Stimulated activated CD4-positive, alpha-beta T cell treated with anti-CD3 and anti-CD28 coated beads, Interleukin-1b, Interleukin-23, amount 100 ng/mL, for 48 hours (primary cell): ENCODE data around the gene ENPP6.
"Not testable (repeated sequence)": the region's sequence is repeated elsewhere in the genome, so short reads cannot be mapped to it uniquely, and the experiment has no call there.

Source experiments
- DNase-seq: peaks from one replicate; pipeline ENCODE4 v3.0.0-alpha.2; 2020

ENPP6 gene

GRCh38 chr4:184146951-184147350 is 70.7 kb downstream of the ENPP6 start:
- DNase-seq = no peak

- no peak for DNase-seq
These were observed 72.1 kb downstream of the ENPP6 start for GRCh38 chr4:184145596-184145995.

DNA sequence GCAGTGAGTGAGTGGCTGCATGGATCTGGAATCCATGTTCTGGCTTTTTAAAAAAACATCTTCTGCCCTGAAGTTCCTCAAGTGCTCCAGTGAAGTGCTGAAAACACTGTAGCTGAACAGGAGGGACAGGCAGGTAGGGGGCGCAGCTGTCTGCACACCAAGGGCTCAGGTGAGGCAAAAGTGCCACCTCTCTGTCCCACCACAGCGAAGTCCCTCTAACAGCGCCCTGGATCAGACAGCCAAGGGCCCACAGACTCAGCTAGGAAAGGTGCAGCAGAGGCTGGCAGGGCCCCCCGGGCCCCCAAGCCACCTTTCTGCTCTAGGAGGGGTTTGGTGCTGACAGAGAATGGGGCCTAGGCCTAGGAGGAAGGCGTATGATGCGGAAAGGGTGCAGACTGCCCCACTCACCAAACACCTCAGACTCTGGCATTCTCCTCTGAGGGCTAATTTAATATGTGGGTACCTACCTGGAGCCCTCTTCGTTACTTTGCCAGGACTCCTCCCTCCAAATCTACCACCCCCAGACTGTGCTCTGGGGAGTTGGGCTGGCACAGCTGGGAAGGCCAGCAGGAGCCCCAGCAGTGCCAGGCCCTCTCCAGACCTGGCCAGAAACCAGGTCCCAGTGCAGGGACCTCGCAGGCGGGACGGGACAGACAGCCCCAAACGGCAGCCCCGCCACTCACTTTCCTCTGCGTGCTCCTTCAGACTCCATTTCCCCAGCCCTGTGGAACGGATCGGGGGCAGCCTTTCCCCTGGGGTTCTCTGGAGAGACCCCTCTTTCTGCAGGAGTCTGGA is 73.7 kb downstream of the ENPP6 start:
- no peak for DNase-seq

- DNase-seq = no peak
These were observed 75.3 kb downstream of the ENPP6 start for GRCh38 chr4:184142121-184143000.

DNA sequence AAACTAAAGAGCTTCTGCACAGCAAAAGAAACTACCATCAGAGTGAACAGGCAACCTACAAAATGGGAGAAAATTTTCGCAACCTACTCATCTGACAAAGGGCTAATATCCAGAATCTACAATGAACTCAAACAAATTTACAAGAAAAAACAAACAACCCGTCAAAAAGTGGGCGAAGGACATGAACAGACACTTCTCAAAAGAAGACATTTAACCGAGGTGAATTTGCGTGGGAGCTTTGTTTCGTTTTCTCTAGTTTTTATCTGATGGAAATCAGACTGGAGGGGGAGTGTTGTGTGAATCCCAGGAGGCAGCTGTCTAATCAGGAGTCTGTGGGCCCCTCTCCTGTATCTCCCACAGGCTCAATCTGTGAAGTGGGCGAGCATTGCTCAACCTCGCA is 76.8 kb downstream of the ENPP6 start:
- DNase-seq = not testable (repeated sequence)

DNA sequence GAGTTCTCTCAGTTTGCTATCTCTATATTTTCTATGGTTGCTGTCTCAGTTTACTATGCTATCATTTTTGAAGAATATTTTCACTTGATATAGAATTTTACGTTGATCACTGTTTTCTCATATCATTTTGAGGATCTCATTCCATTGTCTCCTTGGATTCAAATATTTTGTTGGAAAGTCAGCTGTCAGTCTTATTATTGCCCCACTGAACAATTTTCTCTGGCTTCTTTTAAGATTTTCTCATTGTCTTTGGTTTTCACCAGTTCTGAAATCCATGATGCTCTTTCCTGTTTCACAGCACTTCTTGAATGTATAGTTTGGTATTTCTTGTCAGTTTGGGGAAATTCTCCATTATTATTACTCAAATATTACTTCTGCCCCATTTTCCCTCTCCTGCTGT is 81.1 kb downstream of the ENPP6 start:
- DNase-seq = no peak

DNA sequence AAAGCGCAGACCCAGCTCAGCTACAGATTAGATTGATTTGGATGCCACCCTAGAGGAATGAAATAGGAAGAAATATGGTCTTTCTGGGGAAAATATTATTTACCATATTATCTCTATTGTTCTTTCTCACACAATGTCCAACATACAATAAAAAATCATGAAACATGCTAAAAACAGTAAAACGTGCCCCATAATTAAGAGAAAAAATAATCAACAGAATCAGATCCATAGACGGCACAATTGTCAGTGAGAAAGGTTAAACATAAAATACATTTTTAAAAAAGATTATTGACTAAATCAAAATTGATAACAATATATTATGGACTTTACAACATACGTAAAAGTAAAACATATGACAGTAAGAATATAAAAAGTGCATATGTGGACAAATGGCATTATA is 90.9 kb downstream of the ENPP6 start:
- DNase-seq = no peak

GRCh38 chr4:184122631-184123408 is 94.9 kb downstream of the ENPP6 start:
- no peak for DNase-seq

DNA sequence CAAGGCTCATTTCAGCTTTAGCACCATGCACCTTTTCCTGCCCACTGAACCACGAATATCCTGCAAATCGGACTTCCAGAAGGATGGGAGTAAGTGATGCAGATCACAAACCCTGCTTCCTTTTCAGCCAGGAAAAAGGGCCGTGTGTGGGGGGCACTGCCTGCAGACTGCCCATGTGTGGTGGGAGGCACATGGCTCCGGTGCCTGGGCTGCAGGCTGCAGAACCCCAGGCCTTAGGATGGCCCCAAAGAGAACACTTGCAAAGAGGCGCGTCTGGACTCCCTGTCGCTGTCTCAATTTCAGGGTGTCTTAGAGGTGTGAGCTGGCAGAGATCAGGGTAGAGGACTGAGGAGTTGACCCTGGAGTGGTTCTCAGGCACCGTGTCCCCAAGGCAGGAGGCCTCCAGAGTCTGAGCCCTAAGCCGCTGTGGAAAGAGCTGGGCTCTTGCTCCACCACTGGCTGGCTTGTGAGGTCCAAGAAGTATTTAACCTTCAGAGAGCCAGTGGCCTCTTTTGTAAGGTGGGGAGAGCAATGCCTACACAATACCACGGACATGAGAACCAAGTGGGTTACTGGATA is 97.0 kb downstream of the ENPP6 start:
- DNase-seq = no peak

GRCh38 chr4:184117662-184118199 is 99.9 kb downstream of the ENPP6 start:
- DNase-seq = no peak

DNA sequence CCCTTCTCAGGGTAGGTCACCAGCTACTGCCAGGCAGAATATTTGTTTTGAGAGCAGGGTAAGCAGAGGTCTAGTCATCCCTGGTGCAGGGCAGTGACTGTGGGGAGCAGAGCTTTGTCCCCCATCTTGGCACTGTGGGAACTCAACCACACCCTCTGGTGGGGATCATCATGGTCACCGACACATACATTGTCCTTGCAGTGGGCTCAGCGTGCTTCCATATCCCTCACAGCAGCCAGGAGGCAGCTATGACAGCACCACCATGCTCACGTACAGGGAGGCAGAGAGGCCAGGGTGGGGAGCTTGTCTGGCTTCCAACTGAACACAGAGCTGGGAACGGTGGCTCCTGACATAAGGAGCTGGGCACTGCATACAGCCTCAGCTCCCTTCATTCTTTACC is 102.3 kb downstream of the ENPP6 start:
- no peak for DNase-seq

DNA sequence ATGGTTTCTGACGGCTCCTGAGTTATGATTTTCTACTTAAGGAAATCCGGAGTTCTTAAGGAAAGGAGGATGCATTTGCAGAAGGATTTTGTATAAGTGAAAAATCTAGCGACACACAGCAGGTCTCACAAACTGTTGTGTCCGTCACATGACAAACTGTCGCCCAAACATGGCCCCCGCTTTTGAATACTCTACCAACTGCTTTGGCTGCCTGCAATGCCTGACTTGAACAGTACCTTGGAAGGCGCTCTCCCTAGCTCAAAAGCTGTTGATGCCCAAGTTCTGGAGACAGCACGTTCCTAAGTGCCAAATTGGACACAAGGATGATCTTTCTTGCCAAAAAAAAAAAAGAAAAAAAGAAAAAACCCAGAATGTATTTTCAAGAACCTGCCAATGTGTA is 103.2 kb downstream of the ENPP6 start:
- no peak for DNase-seq

GRCh38 chr4:184112006-184112550 is 105.6 kb downstream of the ENPP6 start:
- DNase-seq = no peak

- no peak for DNase-seq
These were observed 106.3 kb downstream of the ENPP6 start for GRCh38 chr4:184111233-184111832.

DNA sequence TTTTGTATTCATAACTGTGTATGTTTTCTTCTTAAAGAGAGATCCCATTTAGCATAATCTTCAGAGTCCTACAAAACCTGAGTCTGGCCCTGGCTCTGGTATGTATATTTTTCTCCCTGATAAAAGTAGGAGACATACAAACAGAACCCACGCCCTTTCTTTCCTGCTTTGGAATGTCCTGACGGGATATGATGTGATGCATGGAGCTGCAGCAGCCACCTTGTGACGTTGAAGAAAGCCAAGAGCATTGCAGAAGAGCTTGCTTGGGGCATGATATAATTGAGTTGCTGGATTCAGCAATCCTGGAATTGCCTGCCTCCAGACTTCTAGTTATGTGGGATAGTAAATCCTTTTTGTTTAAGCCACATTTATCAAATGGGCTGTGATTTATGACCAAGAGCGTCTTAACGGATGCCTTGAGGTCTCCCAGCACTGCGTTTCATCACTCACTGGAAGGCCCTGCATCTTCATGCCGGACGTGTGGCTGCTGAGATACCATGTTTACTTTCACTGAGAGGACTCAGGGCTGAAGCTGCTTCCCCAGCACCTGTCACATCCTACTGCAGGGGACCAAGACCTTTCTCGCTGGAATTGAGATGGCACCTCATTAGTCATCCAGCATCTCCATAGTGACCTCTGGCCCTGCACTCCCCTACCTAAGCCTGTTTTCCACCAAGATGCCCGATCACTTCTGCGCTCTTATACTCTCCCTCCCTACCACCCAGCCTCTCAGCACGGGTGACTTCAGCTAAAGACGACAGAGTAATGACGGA is 107.0 kb downstream of the ENPP6 start:
- DNase-seq = no peak

- DNase-seq = no peak
These were observed 109.6 kb downstream of the ENPP6 start for GRCh38 chr4:184108006-184108501.

- no peak for DNase-seq
These were observed 113.1 kb downstream of the ENPP6 start for GRCh38 chr4:184104419-184105101.

- DNase-seq = no peak
These were observed 114.0 kb downstream of the ENPP6 start for GRCh38 chr4:184103527-184104264.

DNA sequence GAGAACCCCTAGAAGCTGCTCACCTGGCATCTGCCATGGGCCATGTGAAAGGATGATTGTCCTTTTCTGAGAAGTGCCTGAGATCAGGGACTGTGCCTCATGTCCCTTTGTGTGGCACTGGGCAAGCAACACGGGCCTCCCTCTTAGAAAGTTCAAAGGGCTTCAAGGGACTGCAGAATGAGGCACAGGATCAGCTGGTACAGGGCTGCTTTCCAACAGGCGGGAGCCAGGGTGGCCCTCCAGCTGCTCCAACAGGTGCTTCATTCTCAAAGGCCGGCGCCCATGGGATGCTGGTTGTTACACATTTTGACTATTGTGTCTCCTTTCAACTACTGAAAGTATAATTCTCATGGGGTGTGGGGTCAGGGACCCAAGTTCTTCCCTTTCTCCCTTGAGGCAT is 114.7 kb downstream of the ENPP6 start:
- no peak for DNase-seq

- DNase-seq = no peak
These were observed 115.2 kb downstream of the ENPP6 start for GRCh38 chr4:184102488-184102887.
